A549 (cell line): ENCODE data around the gene SINHCAF.

Experiments used
- CHD2 ChIP-seq: fragments of 150-350 bp; IDR thresholded peaks from 2 replicates; pipeline ENCODE4 v1.6.1; 2014; ENCODE audit warnings: low read length; ENCODE audit not compliant: partially characterized antibody
- EP300 ChIP-seq, 2 experiments: fragments of >200 bp; sonication (Bioruptor Twin); formaldehyde crosslinking; IDR thresholded peaks; 2 replicates in 1 of 2; 3 replicates in 1 of 2; pipeline ENCODE4 v1.6.1; 2016 to 2017
- HEYL ChIP-seq: fragments of 250-450 bp; sonication (Bioruptor Pico); IDR thresholded peaks from 2 replicates; pipeline ENCODE4 v1.8.0; 2021; ENCODE audit warnings: mild to moderate bottlenecking, moderate library complexity
- PHF8 ChIP-seq: fragments of 200-600 bp; sonication (generic); IDR thresholded peaks from 2 replicates; pipeline ENCODE4 v1.6.1; 2016; ENCODE audit warnings: low read depth, mild to moderate bottlenecking, antibody characterized with exemption, moderate library complexity, borderline replicate concordance
- POLR2A ChIP-seq: IDR thresholded peaks from 2 replicates; pipeline ENCODE4 v1.6.1; 2012; ENCODE audit warnings: mild to moderate bottlenecking, low read length
- RAD21 ChIP-seq, 2 experiments: fragments of >200 bp in 1 of 2; sonication (Bioruptor Twin) in 1 of 2; formaldehyde crosslinking in 1 of 2; IDR thresholded peaks in 1 of 2; conservative IDR thresholded peaks in 1 of 2; 2 replicates in 1 of 2; 3 replicates in 1 of 2; pipeline ENCODE4 v1.6.1; 2012 to 2018; ENCODE audit warnings: inconsistent platforms in 1 of 2
- TF ChIP-seq, protein P1 (sequence below): IDR thresholded peaks from 2 replicates; pipeline ENCODE4 v1.6.1; 2012
- TF ChIP-seq, protein P2 (sequence below): fragments of >200 bp; sonication (Bioruptor Twin); formaldehyde crosslinking; IDR thresholded peaks from 3 replicates; pipeline ENCODE4 v1.5.1; 2016

DNA sequence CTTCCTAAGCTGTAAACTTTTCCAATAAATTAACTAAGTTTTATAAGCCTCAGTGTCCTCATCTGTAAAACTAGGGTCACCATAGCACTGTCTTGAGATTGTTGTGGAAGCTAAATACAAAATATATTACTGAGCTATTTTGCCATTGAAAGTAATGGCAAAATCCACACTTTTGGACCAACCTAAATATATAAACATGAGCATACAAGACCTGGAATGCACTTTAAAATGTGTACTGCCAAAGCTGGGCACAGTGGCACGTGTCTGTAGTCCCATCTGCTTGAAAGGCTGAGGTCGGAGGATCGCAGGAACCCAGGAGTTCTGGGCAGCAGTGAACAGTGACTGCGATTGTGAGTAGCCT, 29.8 kb upstream of the SINHCAF start:
- TF ChIP-seq RAD21 (conservative IDR thresholded peaks at IDR 0.05 in 1 of 2, IDR thresholded peaks at IDR 0.05 in 1 of 2) (no peak), CHD2 (no peak), POLR2A (no peak), HEYL (CRISPR knock-in tag) (no peak), EP300 (IDR thresholded peaks at IDR 0.05) (no peak), PHF8 (no peak)
- TF ChIP-seq, protein P1, sequence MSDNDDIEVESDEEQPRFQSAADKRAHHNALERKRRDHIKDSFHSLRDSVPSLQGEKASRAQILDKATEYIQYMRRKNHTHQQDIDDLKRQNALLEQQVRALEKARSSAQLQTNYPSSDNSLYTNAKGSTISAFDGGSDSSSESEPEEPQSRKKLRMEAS: no peak
- TF ChIP-seq, protein P2, sequence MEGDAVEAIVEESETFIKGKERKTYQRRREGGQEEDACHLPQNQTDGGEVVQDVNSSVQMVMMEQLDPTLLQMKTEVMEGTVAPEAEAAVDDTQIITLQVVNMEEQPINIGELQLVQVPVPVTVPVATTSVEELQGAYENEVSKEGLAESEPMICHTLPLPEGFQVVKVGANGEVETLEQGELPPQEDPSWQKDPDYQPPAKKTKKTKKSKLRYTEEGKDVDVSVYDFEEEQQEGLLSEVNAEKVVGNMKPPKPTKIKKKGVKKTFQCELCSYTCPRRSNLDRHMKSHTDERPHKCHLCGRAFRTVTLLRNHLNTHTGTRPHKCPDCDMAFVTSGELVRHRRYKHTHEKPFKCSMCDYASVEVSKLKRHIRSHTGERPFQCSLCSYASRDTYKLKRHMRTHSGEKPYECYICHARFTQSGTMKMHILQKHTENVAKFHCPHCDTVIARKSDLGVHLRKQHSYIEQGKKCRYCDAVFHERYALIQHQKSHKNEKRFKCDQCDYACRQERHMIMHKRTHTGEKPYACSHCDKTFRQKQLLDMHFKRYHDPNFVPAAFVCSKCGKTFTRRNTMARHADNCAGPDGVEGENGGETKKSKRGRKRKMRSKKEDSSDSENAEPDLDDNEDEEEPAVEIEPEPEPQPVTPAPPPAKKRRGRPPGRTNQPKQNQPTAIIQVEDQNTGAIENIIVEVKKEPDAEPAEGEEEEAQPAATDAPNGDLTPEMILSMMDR: no peak
